Fibroblast of lung (primary cell): Measurements from ENCODE around the gene KRTAP10-12.

Source experiments
- CTCF ChIP-seq, 2 donors: IDR thresholded peaks in 1 of 2; conservative IDR thresholded peaks in 1 of 2; 1 replicate in 1 of 2; 2 replicates in 1 of 2; pipeline ENCODE4 v1.5.1; 2011 to 2012; ENCODE audit warnings: low read length in 2 of 2, control low read depth in 1 of 2, inconsistent platforms in 1 of 2, low read depth in 1 of 2, mild to moderate bottlenecking in 1 of 2
- EZH2 ChIP-seq: IDR thresholded peaks from 2 replicates; pipeline ENCODE4 v1.5.1; 2012; ENCODE audit warnings: low read length, control low read depth, mild to moderate bottlenecking; ENCODE audit errors: missing control alignments

GRCh38 chr21:44700101-44701022, 3.4 kb downstream of the KRTAP10-12 start:
- TF ChIP-seq CTCF (conservative IDR thresholded peaks at IDR 0.05 in 1 of 2, IDR thresholded peaks at IDR 0.05 in 1 of 2; ENCODE audit: low read depth in 1 of 2, low read length in 2 of 2): no peak
- no peak for TF ChIP-seq EZH2
